ENCODE data around the gene MLXIP. TPM values are rescaled to one million over a fixed set of nuclear protein-coding genes. Genes with fewer than 3 reads are reported as not detected.

MLXIP gene
- total and polyA plus RNA-seq, 9 of the 15 experiments (the other 6 are each of a cell fraction or from before 2014, with no cell fraction given): 2.2 to 66.3 (median 18.1) TPM

- ATAC-seq: no peak
- peaks cover 0 to 3% of the 10 kb centered on the region in 2 experiments; a peak in 1 of 5 replicates for H3K4me1 ChIP-seq (replicated peaks in 1 of 2; ENCODE audit: control insufficient read depth in 2 of 2, insufficient read depth in 2 of 2, low read length in 2 of 2)
- intact Hi-C loops (cut with micrococcal nuclease): no loop called here
Measured at GRCh38 chr12:122040579-122041386, 37.8 kb upstream of the MLXIP start.

More at GRCh38 chr12:122040579-122041386, 37.8 kb upstream of the MLXIP start:
- Histone ChIP-seq H3K4me2 (ENCODE audit: insufficient read depth, low read length) (no peak overlapping the region), H3K9me1 (ENCODE audit: control insufficient read depth, insufficient read depth, low read length) (no peaks in the 10 kb centered on the region), H3K4me3 (no peak overlapping the region), H4K20me1 (replicated peaks; ENCODE audit: control insufficient read depth, insufficient read depth, low read length) (no peaks in the 10 kb centered on the region), H2AFZ (ENCODE audit: low read depth, low read length) (no peak overlapping the region), H3K36me3 (ENCODE audit: control insufficient read depth, insufficient read depth, low read length) (peaks cover 60% of the 10 kb centered on the region; the same call in 1 of the 3 replicates), H3K79me2 (ENCODE audit: control insufficient read depth, insufficient read depth, low read length) (no peaks in the 10 kb centered on the region), H3K27me3 (ENCODE audit: control insufficient read depth in 2 of 2, insufficient read depth in 2 of 2, low read length in 2 of 2) (no peaks in the 10 kb centered on the region), H3K9me3 (replicated peaks; ENCODE audit: control insufficient read depth, insufficient read depth, low read depth, low read length) (no peaks in the 10 kb centered on the region), H3K27ac (ENCODE audit: extremely low read depth, low read depth, low read length) (no peak overlapping the region), H3K9ac (ENCODE audit: insufficient read depth in 1 of 2, low read depth in 2 of 2, low read length in 2 of 2) (no peak overlapping the region)
- in situ Hi-C loops (cut with MboI): loop anchor here (5.0 kb wide), 1 partner anchor 152 kb away; no protein-coding TSS in a partner anchor
- ChIA-PET POLR2A (interaction anchor here (1.2 kb wide), 1 partner anchor 11 kb away, joined by 3 read pairs; no protein-coding TSS in a partner anchor), CTCF (ENCODE audit: low intra/inter-chr PET ratio) (no interaction called here)
- WGBS (ENCODE audit: insufficient coverage, low coverage, missing lambda C conversion rate): 88% methylated on average over 20 of the region's 21 CpGs
- no peak for FAIRE-seq
- no peak for DNase-seq (ENCODE audit: extremely low read depth in 1 of 4, low spot score in 3 of 4)
- BruUV-seq (replicated peaks): no TSS peak
- TF ChIP-seq SIN3A (IDR thresholded peaks at IDR 0.05; ENCODE audit: borderline replicate concordance in 2 of 2, control insufficient read depth in 1 of 2, low read depth in 2 of 2, low read length in 2 of 2) (no peak), ZNF316 (IDR thresholded peaks at IDR 0.05) (no peak), ZNF583 (CRISPR knock-in tag; IDR thresholded peaks at IDR 0.05) (no peak), ZBTB7A (IDR thresholded peaks at IDR 0.05; ENCODE audit: borderline replicate concordance, control insufficient read depth, low read depth, low read length) (no peak), PCBP2 (IDR thresholded peaks at IDR 0.05; ENCODE audit: low read depth, low read length, poor library complexity, severe bottlenecking) (no peak), NELFE (IDR thresholded peaks at IDR 0.05; ENCODE audit: insufficient read depth, insufficient read length) (no peak), STAT5B (CRISPR knock-in tag; IDR thresholded peaks at IDR 0.05) (no peak), KHSRP (IDR thresholded peaks at IDR 0.05) (no peak), DIDO1 (tag; IDR thresholded peaks at IDR 0.05; ENCODE audit: low read depth) (no peak), TCF3 (CRISPR knock-in tag; IDR thresholded peaks at IDR 0.05) (no peak), NR2F6 (CRISPR knock-in tag; IDR thresholded peaks at IDR 0.05) (no peak)

Measured in K562 (cell line).